Subcutaneous adipose tissue (tissue), 4 donors: ENCODE measurements around the gene PTX4. TPM values are rescaled to one million over a fixed set of nuclear protein-coding genes. Genes with fewer than 3 reads are reported as not detected.

Experiments
- CTCF ChIP-seq: fragments of 450-650 bp; IDR thresholded peaks from one replicate; pipeline ENCODE4 v1.5.1; 2016; ENCODE audit warnings: low read depth, mild to moderate bottlenecking, control low read depth, antibody characterized with exemption, moderate library complexity
- total RNA-seq, 4 donors: library from RNA; depleted of rRNA; stranded (reverse); fragments of >200 nt; gene quantifications; one replicate each; pipeline ENCODE4 v1.1.0, GENCODE V29; 2016

Gene PTX4
- total RNA-seq, 4 donors from 2014 or later = not detected

- no peak for TF ChIP-seq CTCF
These were observed 13.6 kb upstream of the PTX4 start for GRCh38 chr16:1502092-1503004.

- TF ChIP-seq CTCF = no peak
These were observed 12.9 kb upstream of the PTX4 start for GRCh38 chr16:1501630-1502029.

GRCh38 chr16:1500465-1501150 is 11.9 kb upstream of the PTX4 start:
- TF ChIP-seq CTCF = no peak

GRCh38 chr16:1499756-1500464 is 11.2 kb upstream of the PTX4 start:
- no peak for TF ChIP-seq CTCF

- TF ChIP-seq CTCF = no peak
These were observed 10.3 kb upstream of the PTX4 start for GRCh38 chr16:1498899-1499676.

GRCh38 chr16:1497014-1497598 is 8.4 kb upstream of the PTX4 start:
- TF ChIP-seq CTCF = no peak
